ENCODE data around the gene NME7.
"Not testable (repeated sequence)": the region's sequence is repeated elsewhere in the genome, so short reads cannot be mapped to it uniquely, and the experiment has no call there.

- not testable (repeated sequence) for TF ChIP-seq EZH2 (IDR thresholded peaks at IDR 0.05; ENCODE audit: insufficient read depth, poor library complexity, severe bottlenecking); EZH2phosphoT487 (IDR thresholded peaks at IDR 0.05; ENCODE audit: insufficient read depth, low read depth)
These were observed 30.5 kb downstream of the NME7 start for GRCh38 chr1:169336947-169337715.
